Stimulated activated CD4-positive, alpha-beta T cell treated with anti-CD3 and anti-CD28 coated beads, Interleukin-4, amount 100 ng/mL, for 1 hour (primary cell): ENCODE data around the gene ARSA.

Source experiments
- DNase-seq: peaks from one replicate; pipeline ENCODE4 v3.0.0-alpha.2; 2020

ARSA gene

GRCh38 chr22:50577697-50577986 is 50.3 kb downstream of the ARSA start:
- DNase-seq: no peak

- no peak for DNase-seq
Measured at GRCh38 chr22:50576806-50577696, 50.9 kb downstream of the ARSA start.

- no peak for DNase-seq
Measured at GRCh38 chr22:50576070-50576469, 51.9 kb downstream of the ARSA start.

- DNase-seq: no peak
Measured at GRCh38 chr22:50575426-50575941, 52.5 kb downstream of the ARSA start.
